Erythroblast (primary cell): ENCODE data around the gene WDR26.
A peak's percentile ranks its signal among the peaks of the same experiment; 100 is the strongest.

Source experiments
- DNase-seq, 2 experiments: peaks; one replicate each; lab custom pipeline; 2025; lab: John Stamatoyannopoulos, UW
- GATA1 ChIP-seq: IDR thresholded peaks from 2 replicates; pipeline ENCODE4 v1.6.1; 2011; ENCODE audit warnings: low read depth, mild to moderate bottlenecking, control low read depth, low read length, moderate library complexity
- POLR2A ChIP-seq: IDR thresholded peaks from 2 replicates; pipeline ENCODE4 v1.6.1; 2011; ENCODE audit warnings: mild to moderate bottlenecking, low read length

The WDR26 gene

GRCh38 chr1:224393294-224393693, 41.3 kb downstream of the WDR26 start:
- peak in 1 of 2 experiments; percentile 54 for DNase-seq
- no peak for TF ChIP-seq POLR2A
- no peak for TF ChIP-seq GATA1

- DNase-seq, result peak; percentile 85 to 90
- TF ChIP-seq GATA1 (no peak), POLR2A (peak; percentile 40)
Measured at GRCh38 chr1:224392411-224393249, 42.0 kb downstream of the WDR26 start.

DNA sequence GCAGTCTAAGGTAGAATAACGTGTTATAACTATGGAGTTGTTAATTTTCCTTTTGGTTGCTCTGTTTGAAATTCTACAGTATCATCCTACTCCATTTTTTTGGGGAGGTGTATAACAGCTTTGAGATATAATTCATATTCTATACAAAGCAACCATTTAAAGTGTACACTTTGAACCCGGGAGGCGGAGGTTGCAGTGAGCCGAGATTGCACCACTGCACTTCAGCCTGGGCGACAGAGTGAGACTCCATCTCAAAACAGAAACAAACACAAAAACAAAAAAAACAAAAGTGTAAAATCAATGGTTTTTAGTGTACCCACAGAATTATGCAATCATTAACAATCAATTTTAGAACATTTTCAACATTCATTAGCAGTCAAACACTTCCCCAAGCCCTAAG, 44.1 kb downstream of the WDR26 start:
- no peak for TF ChIP-seq GATA1
- TF ChIP-seq POLR2A, result no peak
- no peak for DNase-seq

DNA sequence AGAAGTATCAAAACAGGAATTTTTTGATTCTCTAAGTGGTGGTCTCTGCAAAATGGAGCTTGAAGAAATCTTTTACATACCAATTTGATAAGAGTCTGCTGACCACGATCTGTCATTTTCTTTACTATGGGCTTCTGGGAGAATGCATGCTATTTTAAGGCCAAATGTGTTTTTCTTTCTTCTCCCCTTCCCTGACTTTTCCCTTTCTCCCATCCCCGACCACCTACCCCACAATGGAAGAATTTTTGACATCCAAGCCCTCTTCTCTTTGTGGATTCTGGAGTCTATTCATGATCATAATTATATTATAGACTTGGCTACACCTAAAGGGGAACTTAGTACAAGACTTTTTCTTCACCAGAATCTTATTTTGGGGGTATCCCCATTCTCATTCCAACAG, 46.7 kb downstream of the WDR26 start:
- no peak for DNase-seq

DNA sequence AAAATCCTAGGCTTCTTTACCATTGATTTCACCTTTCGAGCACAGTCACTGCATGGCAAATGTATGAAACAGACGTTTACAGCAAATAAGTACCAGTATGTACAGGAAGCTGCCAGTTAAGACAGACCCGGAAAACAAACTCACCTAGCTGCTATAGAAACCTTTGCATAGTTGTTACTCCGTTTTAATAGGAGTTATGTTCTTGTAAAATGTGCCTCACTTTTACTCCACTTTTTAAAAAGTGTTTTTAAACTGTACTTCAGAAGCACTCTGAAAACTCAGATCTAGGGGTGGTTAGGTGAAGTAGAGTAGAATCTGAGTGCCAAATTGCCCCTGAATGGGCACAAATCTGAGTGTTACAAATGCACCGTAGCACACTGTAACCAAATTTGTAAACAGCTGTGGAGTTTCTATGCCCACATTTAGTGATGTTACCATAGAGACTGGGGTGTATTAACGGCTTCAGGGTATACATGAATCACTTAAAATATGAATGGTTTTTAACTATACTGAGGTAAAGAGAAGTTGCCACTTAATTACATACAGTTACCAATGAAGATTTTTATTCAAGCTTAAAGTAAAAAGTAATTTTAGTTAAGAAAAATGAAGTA, 47.2 kb downstream of the WDR26 start:
- TF ChIP-seq GATA1, result no peak
- no peak for TF ChIP-seq POLR2A
- no peak for DNase-seq

More for the DNA sequence above, 46.7 kb downstream of the WDR26 start:
- TF ChIP-seq POLR2A (no peak), GATA1 (no peak)

- no peak for DNase-seq
- TF ChIP-seq GATA1, result no peak
- TF ChIP-seq POLR2A, result no peak
Measured at GRCh38 chr1:224383218-224383617, 51.4 kb downstream of the WDR26 start.

DNA sequence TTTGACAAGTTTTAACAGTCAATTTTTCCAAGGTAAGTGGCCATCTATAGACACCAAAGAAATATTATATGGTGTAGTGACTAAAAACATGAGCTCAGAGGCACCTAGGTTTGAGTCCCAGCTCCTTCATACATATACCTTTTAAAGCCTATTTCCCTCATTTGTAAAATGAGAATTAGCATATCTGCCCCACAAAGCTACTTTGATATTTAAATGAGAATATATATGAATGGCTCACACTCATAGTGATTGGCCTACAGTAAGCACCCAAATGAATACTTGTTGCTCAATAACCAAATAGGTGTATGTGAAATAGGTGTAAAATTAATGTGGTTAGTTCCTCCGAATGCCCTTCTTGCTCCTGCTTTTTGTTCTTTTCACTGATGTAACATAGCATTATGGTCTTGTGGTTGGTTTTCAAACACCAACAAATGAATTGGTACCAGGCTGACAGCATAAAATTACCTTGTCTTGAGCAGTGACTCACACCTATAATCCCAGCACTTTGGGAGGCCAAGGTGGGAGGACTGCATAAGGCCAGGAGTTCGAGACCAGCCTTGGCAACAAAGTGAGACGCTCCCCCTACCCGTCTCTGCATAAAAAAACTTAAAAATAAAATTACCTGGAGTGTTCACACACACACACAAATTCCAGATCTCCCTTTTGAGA, 52.6 kb downstream of the WDR26 start:
- DNase-seq, result no peak
- TF ChIP-seq POLR2A (no peak), GATA1 (no peak)

DNA sequence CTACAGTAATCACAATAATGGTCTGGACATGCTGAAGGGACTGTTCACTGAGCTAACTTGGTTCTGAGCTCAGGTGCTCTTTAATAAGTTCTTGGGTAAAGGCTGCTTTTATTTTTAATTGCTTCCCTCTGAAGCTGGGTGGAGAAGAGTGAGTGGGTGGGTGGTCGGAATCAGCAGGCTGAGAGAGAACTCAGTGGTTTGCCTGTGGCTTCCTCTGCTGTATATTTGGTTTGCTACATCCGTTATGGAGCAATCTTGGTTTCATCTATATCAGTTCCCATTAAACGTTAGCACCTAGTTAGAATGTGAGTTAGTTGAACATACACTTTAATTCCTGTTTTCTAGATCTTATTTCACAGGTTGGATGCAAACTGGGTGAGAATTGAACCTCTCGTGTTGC, 54.6 kb downstream of the WDR26 start:
- DNase-seq, result no peak
- no peak for TF ChIP-seq GATA1
- no peak for TF ChIP-seq POLR2A

DNA sequence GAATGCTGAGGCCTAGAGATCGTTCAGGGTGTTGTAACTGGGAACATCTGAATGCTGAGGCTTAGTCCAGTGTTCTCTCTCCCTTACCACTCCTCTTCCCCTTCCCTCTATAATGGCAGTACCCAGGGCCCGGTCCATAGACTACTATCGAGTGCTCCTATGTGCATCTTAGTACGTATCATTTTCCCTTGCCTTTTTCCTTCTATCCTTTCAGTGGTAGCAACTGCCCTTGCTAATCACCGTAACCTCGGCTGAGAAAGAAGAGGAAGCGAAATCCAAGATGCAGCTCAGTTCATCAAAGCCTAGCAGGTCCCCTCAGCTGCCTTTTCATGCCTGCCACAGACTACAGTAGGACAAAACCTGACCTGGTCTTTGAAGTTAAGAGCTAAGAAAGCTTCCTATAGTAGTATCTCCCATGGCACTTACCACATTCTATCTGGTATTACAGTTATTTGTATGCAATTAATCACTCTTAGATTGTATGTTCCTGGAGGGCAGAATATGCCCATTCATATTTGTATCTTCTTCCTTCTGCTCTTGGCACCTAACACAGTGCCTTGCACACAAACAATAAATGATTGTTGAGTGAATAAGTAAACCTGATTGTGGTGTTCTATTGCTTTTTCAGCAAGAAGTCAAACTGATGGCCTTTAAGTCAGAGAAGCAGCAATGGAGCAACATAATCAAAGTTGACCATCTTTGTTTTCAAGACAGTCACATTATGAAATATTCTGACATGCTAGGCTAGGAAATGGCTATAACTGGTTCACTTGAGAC, 55.6 kb downstream of the WDR26 start:
- TF ChIP-seq POLR2A (no peak), GATA1 (no peak)
- no peak for DNase-seq

- DNase-seq, result no peak
- TF ChIP-seq POLR2A (no peak), GATA1 (no peak)
Measured at GRCh38 chr1:224377676-224378006, 57.0 kb downstream of the WDR26 start.

DNA sequence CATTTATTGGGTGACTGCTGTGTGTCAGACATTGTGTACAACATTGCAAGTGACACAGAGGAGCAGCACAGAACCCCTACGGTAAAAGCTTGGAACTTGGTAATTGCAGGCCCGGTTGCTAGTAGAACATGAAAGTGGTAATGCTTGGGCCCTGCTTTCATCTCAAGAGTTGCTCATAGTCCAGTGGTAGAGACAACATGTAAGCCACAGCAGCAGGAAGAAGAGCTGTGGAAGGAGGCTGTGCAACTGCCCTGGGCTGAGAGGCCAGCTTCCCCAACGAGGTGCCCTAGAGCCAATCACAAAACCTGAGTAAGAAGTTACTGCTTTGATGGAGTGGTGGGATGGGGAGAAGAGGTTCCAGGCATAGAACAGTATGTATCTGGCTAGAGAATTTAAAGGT, 59.5 kb downstream of the WDR26 start:
- no peak for TF ChIP-seq POLR2A
- no peak for TF ChIP-seq GATA1
- DNase-seq, result no peak

DNA sequence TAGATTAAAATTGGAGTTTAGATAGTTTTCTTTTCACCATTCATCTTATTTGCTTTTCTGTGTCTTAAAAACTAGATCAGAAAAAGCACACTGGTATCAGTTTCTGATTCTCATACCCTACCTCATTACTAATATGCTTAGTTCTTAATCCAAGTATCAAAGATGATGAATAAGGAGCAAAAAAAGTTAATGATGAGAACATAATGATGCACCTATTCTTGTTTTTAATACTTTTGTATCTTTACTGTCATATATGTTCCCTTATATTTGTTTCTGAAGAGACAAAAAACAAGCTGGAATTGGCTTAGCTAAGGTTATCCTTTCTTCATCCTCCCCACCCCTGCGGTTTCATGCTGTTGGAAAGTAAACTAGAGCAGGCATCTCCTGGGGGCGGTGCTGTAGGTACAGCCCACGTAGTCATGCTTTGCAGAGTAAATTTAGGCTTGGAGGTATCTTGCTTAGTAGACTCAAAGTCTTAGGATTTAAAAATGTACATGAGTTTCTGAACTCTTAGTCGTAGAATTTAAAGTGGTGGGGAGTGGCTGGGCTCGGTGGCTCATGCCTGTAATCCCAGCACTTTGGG, 61.5 kb downstream of the WDR26 start:
- TF ChIP-seq GATA1 (no peak), POLR2A (no peak)
- DNase-seq, result no peak

- DNase-seq, result no peak
- TF ChIP-seq GATA1, result no peak
- no peak for TF ChIP-seq POLR2A
Measured at GRCh38 chr1:224368409-224368808, 66.2 kb downstream of the WDR26 start.
